Neural cell (in vitro differentiated cells): ENCODE measurements around the gene TTLL5. TPM values are rescaled to one million over a fixed set of nuclear protein-coding genes. Genes with fewer than 3 reads are reported as not detected.

Source experiments
- H2AFZ ChIP-seq: fragments of 200-600, 300-800 bp; sonication (generic), shearing (Covaris generic); 2 replicates; pipeline ENCODE4 v1.6.0; 2014; ENCODE audit warnings: low read depth, mild to moderate bottlenecking, antibody characterized with exemption, low read length, moderate library complexity
- H3F3A ChIP-seq: fragments of 200-600 bp; shearing (Covaris generic); 2 replicates; pipeline ENCODE4 v1.6.1; 2016; ENCODE audit warnings: mild to moderate bottlenecking, moderate library complexity, mixed read lengths, antibody characterized with exemption, low read length; ENCODE audit not compliant: insufficient read depth, poor library complexity, severe bottlenecking
- H3K27ac ChIP-seq: fragments of 200-600, 300-800 bp; sonication (generic), shearing (Covaris generic); 2 replicates; pipeline ENCODE4 v1.5.1; 2014; ENCODE audit warnings: mild to moderate bottlenecking, low read length, moderate library complexity
- H3K27me3 ChIP-seq: fragments of 300-800, 200-600 bp; sonication (generic), shearing (Covaris generic); 2 replicates; pipeline ENCODE4 v1.6.0; 2014; ENCODE audit warnings: mild to moderate bottlenecking, low read depth, low read length, moderate library complexity; ENCODE audit not compliant: insufficient read depth
- H3K36me3 ChIP-seq: fragments of 300-800, 200-600 bp; sonication (generic), shearing (Covaris generic); 2 replicates; pipeline ENCODE4 v1.5.1; 2014; ENCODE audit warnings: mild to moderate bottlenecking, antibody characterized with exemption, low read length, moderate library complexity; ENCODE audit not compliant: insufficient read depth
- H3K4me2 ChIP-seq: fragments of 300-800, 200-600 bp; sonication (generic), shearing (Covaris generic); 2 replicates; pipeline ENCODE4 v1.6.0; 2014; ENCODE audit warnings: mild to moderate bottlenecking, low read length
- H3K4me3 ChIP-seq: fragments of 300-800, 200-600 bp; sonication (generic), shearing (Covaris generic); 2 replicates; pipeline ENCODE4 v1.5.1; 2014; ENCODE audit warnings: mild to moderate bottlenecking, low read length, moderate library complexity
- H3K79me2 ChIP-seq: fragments of 200-600 bp; shearing (Covaris generic); replicated peaks from 2 replicates; pipeline ENCODE4 v1.6.0; 2014; ENCODE audit warnings: mild to moderate bottlenecking, low read length, moderate library complexity; ENCODE audit not compliant: insufficient read depth
- H3K9ac ChIP-seq: fragments of 300-800, 200-600 bp; sonication (generic), shearing (Covaris generic); 2 replicates; pipeline ENCODE4 v1.6.1; 2016; ENCODE audit warnings: mild to moderate bottlenecking, low read length, mixed read lengths
- H3K9me2 ChIP-seq: fragments of 200-600 bp; shearing (Covaris generic); 2 replicates; pipeline ENCODE4 v1.6.1; 2016; ENCODE audit warnings: mild to moderate bottlenecking, low read length, mixed read lengths; ENCODE audit not compliant: insufficient read depth
- H3K9me3 ChIP-seq: fragments of 200-600, 300-800 bp; sonication (generic), shearing (Covaris generic); 2 replicates; pipeline ENCODE4 v1.6.1; 2016; ENCODE audit warnings: mild to moderate bottlenecking, mixed run types, low read length, moderate library complexity, mixed read lengths
- H4K20me1 ChIP-seq: fragments of 200-600 bp; shearing (Covaris generic); 2 replicates; pipeline ENCODE4 v1.6.1; 2016; ENCODE audit warnings: mild to moderate bottlenecking, mixed run types; ENCODE audit not compliant: insufficient read depth
- EP300 ChIP-seq: fragments of 450-650 bp; conservative IDR thresholded peaks from 2 replicates; pipeline ENCODE4 v1.6.1; 2014; ENCODE audit warnings: antibody characterized with exemption, mild to moderate bottlenecking, moderate library complexity; ENCODE audit not compliant: poor library complexity, severe bottlenecking
- EZH2 ChIP-seq: fragments of 200-600, 300-800 bp; shearing (Covaris generic), sonication (generic); IDR thresholded peaks from 2 replicates; pipeline ENCODE4 v1.6.1; 2014; ENCODE audit warnings: antibody characterized with exemption, low read length, borderline replicate concordance, mild to moderate bottlenecking; ENCODE audit not compliant: insufficient read depth, poor library complexity, severe bottlenecking
- MXI1 ChIP-seq: fragments of 450-650 bp; conservative IDR thresholded peaks from 2 replicates; pipeline ENCODE4 v1.6.1; 2014; ENCODE audit warnings: antibody characterized with exemption, mild to moderate bottlenecking; ENCODE audit not compliant: poor library complexity, severe bottlenecking
- POLR2AphosphoS5 ChIP-seq: IDR thresholded peaks from 2 replicates; pipeline ENCODE4 v1.6.1; 2012
- RAD21 ChIP-seq: fragments of 450-650 bp; conservative IDR thresholded peaks from 2 replicates; pipeline ENCODE4 v1.6.1; 2014; ENCODE audit warnings: antibody characterized with exemption, mild to moderate bottlenecking, moderate library complexity
- SMC3 ChIP-seq: fragments of 450-650 bp; conservative IDR thresholded peaks from 2 replicates; pipeline ENCODE4 v1.6.1; 2014; ENCODE audit warnings: antibody characterized with exemption, mild to moderate bottlenecking, moderate library complexity; ENCODE audit not compliant: poor library complexity
- TAF1 ChIP-seq: IDR thresholded peaks from 2 replicates; pipeline ENCODE4 v1.6.1; 2012; ENCODE audit warnings: low read depth
- polyA plus RNA-seq: library from polyadenylated mRNA; depleted of rRNA; stranded (reverse); fragments of >200 nt; gene quantifications from 2 replicates; pipeline ENCODE4 v1.2.3, GENCODE V29; 2014
- TF ChIP-seq, protein P1 (sequence below): IDR thresholded peaks from 2 replicates; pipeline ENCODE4 v1.6.1; 2012; ENCODE audit warnings: borderline replicate concordance
- TF ChIP-seq, protein P2 (sequence below): fragments of 450-650 bp; IDR thresholded peaks from 2 replicates; pipeline ENCODE4 v1.5.1; 2014; ENCODE audit warnings: antibody characterized with exemption, mild to moderate bottlenecking, moderate library complexity; ENCODE audit not compliant: poor library complexity, severe bottlenecking

The TTLL5 gene
- polyA plus RNA-seq, 1 donor from 2014 or later: 8.2 TPM

DNA sequence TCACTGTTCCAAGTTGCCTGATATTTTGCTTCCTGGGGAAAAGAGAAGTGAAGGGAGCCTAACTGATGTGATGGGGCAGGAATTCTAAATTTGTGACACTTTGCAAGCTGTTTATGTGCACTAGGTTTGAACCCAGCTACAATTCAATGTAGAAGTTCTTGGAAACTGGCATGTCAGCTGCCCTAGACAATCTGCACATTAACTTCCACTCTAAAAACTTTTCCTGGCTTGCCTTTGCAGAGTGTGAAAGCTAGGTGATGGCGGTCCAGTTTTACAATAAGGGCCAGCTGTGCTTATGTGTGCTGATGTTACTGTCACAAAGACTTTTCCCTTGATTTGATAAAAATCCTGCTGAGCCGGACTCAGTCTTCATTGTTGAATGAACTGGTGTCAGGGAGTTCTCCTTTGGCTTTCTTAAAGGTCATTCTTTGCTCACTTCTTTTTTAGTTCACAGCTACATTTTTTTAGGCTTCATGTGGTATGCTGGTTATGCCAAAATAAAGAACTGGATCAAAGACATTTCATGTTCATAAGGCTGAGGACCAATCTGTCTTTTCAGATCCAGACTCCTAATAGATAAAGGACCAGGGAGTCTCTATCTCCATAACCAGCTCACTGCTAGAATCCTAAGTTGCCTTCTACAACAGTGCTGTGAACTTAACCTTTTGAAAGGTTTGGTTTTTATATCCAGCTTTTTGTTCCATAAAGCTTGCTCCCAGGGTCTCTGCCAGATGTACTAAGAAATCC, 187.3 kb downstream of the TTLL5 start:
- Histone ChIP-seq H3K9me2 (no peaks in the 10 kb centered on the region), H3K27ac (no peak overlapping the region), H3K4me3 (no peak overlapping the region), H3K4me2 (no peak overlapping the region), H2AFZ (no peak overlapping the region), H3K79me2 (no peaks in the 10 kb centered on the region), H4K20me1 (no peaks in the 10 kb centered on the region), H3K9me3 (no peaks in the 10 kb centered on the region), H3F3A (no peaks in the 10 kb centered on the region), H3K36me3 (no peaks in the 10 kb centered on the region), H3K27me3 (no peaks in the 10 kb centered on the region), H3K9ac (no peak overlapping the region)
- TF ChIP-seq MXI1 (no peak), EZH2 (no peak), POLR2AphosphoS5 (no peak), TAF1 (no peak), SMC3 (no peak), EP300 (no peak), RAD21 (no peak)
- TF ChIP-seq, protein P1, sequence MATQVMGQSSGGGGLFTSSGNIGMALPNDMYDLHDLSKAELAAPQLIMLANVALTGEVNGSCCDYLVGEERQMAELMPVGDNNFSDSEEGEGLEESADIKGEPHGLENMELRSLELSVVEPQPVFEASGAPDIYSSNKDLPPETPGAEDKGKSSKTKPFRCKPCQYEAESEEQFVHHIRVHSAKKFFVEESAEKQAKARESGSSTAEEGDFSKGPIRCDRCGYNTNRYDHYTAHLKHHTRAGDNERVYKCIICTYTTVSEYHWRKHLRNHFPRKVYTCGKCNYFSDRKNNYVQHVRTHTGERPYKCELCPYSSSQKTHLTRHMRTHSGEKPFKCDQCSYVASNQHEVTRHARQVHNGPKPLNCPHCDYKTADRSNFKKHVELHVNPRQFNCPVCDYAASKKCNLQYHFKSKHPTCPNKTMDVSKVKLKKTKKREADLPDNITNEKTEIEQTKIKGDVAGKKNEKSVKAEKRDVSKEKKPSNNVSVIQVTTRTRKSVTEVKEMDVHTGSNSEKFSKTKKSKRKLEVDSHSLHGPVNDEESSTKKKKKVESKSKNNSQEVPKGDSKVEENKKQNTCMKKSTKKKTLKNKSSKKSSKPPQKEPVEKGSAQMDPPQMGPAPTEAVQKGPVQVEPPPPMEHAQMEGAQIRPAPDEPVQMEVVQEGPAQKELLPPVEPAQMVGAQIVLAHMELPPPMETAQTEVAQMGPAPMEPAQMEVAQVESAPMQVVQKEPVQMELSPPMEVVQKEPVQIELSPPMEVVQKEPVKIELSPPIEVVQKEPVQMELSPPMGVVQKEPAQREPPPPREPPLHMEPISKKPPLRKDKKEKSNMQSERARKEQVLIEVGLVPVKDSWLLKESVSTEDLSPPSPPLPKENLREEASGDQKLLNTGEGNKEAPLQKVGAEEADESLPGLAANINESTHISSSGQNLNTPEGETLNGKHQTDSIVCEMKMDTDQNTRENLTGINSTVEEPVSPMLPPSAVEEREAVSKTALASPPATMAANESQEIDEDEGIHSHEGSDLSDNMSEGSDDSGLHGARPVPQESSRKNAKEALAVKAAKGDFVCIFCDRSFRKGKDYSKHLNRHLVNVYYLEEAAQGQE: no peak
- TF ChIP-seq, protein P2, sequence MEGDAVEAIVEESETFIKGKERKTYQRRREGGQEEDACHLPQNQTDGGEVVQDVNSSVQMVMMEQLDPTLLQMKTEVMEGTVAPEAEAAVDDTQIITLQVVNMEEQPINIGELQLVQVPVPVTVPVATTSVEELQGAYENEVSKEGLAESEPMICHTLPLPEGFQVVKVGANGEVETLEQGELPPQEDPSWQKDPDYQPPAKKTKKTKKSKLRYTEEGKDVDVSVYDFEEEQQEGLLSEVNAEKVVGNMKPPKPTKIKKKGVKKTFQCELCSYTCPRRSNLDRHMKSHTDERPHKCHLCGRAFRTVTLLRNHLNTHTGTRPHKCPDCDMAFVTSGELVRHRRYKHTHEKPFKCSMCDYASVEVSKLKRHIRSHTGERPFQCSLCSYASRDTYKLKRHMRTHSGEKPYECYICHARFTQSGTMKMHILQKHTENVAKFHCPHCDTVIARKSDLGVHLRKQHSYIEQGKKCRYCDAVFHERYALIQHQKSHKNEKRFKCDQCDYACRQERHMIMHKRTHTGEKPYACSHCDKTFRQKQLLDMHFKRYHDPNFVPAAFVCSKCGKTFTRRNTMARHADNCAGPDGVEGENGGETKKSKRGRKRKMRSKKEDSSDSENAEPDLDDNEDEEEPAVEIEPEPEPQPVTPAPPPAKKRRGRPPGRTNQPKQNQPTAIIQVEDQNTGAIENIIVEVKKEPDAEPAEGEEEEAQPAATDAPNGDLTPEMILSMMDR: no peak

DNA sequence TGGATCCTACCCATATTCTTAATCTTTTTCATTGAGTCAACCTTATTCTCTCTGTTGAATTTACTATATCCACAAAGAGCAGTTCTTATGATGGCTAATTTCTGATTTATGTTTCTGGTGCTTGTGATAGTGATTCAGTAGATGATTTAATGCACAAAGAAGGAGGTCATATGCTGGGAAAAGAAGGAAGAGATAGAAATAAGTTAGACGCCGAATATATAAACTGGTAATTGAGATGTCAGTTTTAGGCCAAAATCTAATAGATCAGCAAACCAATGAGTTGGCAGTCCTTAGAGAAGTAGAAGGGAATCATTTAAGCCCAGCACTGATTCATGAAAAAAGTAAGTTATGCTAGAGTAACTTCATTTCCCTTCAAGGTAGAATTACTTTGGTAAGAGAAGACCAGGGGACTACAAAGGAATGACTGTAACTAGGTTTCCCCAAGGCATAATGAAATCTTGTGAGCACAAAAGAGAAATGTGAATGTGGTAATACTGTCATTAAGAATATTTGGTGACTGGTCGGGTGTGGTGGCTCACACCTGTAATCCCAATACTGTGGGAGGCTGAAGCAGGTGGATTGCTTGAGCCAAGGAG, 188.4 kb downstream of the TTLL5 start:
- no peaks in the 10 kb centered on the region for H4K20me1 ChIP-seq

More for the DNA sequence above, 188.4 kb downstream of the TTLL5 start:
- Histone ChIP-seq H3K4me3 (no peak overlapping the region), H3K9me2 (no peaks in the 10 kb centered on the region), H3K4me2 (no peak overlapping the region), H2AFZ (no peak overlapping the region), H3F3A (no peaks in the 10 kb centered on the region), H3K27ac (no peak overlapping the region), H3K36me3 (no peaks in the 10 kb centered on the region), H3K9me3 (no peaks in the 10 kb centered on the region), H3K9ac (no peak overlapping the region), H3K79me2 (no peaks in the 10 kb centered on the region), H3K27me3 (no peaks in the 10 kb centered on the region)
- TF ChIP-seq EP300: no peak
- no peak for TF ChIP-seq SMC3
- no peak for TF ChIP-seq MXI1
- no peak for TF ChIP-seq POLR2AphosphoS5
- no peak for TF ChIP-seq TAF1
- TF ChIP-seq, protein P1: no peak
- TF ChIP-seq RAD21: no peak
- no peak for TF ChIP-seq EZH2
- TF ChIP-seq, protein P2: no peak
